Stimulated activated CD8-positive, alpha-beta memory T cell treated with anti-CD3 and anti-CD28 coated beads, Interleukin-12 subunit alpha, Interleukin-12 subunit beta, amount 100 ng/mL, for 24 hours (primary cell): ENCODE measurements around the gene GAP43.

Experiments
- DNase-seq: peaks from one replicate; pipeline ENCODE4 v3.0.0-alpha.2; 2020; ENCODE audit errors: extremely low read depth

Gene GAP43

DNA sequence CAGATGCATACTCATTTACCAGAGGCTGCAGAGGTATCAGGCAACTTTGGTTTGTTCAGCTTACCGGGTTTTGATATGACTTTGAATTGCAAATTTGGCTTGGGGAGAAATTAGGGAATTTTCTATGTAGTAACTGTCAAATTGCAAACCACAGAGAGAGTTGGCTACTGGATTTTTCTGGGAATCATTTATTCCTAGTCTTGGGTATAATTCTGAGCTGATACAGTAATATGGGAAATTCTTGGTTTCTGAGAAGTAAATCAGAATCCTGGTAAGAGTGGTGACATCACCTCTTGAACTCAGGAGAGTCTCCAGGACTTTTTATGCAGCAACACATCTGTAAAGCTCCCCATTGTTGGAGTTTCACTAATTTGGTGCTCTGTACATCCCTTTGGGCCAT lies 39.0 kb downstream of the GAP43 start:
- no peak for DNase-seq

DNA sequence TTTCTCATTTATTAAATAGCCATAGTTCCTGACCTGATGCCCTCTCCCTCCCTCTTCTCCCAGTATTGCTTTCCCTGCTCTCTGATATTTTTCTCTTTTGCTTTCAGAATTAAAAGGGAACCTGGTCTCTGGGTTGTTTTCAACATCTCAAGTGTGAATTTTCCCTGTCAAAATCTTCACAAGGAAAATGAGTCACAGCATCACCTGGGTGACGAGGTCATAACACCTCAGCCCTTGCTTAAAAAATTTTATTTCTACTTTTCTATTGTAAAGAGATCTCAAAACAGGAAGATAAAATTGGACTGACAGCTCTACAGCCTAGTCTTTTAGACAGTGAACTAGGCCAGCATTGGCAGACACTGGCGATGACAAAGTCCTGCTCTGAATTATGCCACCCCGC lies 40.1 kb downstream of the GAP43 start:
- DNase-seq, result no peak

DNA sequence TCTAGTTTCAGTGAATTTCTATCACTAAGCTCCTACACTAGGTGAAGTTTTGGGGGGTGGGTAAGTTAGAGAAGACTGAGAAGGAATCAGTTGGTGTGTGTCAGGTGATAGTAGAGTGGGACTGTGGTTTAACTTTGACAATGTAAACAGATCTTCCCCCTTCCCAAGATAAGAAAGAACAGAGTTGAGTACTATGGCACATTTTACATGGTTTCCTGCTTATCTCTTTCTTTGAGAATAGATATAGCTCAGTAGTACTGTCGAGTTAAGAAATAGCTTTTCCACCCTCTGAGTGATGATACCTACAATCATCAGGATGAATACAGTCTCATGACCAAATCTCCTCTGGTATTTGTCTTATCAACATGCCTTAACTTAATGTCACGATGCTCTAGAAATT lies 42.8 kb downstream of the GAP43 start:
- DNase-seq, result no peak

DNA sequence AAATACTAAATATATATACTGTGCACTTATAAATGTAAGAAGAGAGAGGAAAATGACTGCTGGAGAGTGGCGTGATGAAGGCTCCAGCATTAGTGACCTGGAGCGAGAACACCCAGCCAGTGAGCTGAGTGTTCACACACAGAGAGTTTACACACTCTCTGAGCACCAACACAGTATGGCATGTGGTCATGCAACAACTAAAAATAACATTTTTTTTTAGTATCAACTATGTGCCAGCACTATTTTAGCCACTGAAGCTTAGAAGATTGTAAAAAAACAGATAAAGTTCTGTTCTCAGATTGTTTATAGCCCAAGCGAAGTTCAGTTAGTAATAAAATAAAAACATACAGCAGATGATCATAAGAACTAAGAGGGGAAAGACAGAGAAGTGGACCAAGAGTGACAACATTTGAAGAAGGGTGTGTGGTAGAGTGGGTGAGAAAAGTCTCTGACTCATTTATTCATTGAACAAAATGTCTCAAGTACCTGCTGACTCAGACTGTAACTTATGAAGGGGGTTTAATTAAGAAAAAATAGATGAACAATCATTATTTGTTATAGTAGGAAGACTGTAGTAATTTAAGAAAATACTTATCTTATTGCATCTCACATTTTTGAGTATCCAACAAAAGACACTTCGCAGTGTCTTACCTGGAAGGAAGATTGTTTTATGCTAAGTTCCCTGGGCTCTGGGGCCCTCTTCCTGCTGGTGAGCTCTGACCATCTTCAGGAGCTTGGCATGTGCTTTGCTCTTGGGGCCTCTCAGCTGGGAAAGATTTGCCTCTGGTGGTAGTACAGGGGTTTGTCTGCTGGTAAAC lies 43.8 kb downstream of the GAP43 start:
- no peak for DNase-seq

DNA sequence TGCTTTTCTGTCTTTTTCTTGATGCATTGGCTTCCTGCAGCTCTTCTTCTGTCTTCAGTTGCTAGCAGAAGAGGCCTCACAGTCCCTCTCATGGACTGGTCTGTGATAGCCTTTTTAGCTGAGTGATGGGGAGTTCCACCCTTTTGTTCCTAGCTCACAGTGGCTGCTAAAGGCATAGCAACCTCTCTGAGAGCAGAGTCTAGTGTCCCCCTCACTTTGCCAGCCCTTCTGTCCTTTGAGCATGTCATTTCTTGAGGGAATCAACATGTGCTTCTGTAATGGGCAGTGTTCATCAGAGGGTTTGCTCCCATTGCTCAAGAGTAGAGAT lies 44.4 kb downstream of the GAP43 start:
- DNase-seq, result no peak

DNA sequence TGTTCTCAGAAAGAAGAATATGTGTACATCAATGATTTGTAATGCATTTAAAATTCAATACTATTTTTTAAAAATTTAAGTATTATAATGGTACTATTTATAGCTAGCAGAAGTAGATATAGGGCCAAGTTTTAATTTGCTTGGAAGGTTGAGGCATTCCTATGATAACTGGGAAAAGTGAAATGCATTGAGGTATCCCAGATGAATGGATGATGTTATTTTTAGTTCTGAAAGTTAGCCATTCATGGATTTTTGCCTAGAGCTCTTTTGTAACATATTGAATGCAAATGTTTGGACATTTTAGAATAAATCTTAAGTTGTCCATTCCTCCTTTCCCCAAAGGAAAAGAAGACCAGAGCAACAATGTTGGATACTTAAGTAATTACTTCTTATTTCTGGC lies 47.6 kb downstream of the GAP43 start:
- DNase-seq, result no peak

DNA sequence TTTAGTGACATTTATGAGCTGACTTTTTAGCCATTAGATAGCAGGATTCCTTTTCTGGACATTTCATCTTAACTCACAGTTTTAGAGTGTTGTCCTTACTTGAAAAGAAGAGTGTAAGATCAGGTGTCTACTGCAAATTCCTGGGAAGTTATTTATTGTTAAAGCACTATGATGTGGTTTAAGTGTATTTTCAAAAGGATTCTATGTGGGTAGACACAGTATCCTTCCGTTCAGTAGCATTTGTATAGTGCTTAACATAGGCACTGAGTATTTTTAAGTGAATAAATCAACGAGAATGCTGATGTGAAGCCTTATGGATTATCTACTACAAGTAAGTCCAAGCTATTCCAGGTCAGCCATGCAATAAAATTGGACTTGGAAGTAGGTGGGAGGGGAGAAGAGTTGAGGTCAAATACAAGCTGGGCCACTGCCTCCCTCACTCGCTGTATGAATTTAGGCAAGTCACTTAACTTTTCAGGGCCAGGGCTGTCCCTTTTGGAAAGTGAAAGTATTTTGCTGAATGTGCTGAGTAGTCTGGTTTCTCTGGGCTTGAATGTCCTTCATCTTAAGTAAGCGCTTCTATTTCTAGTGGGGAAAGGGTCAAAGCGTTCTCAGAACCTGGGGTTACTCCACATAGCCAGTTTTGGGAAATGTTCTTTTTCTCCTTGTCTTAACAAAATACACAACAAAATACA lies 48.6 kb downstream of the GAP43 start:
- DNase-seq, result no peak

DNA sequence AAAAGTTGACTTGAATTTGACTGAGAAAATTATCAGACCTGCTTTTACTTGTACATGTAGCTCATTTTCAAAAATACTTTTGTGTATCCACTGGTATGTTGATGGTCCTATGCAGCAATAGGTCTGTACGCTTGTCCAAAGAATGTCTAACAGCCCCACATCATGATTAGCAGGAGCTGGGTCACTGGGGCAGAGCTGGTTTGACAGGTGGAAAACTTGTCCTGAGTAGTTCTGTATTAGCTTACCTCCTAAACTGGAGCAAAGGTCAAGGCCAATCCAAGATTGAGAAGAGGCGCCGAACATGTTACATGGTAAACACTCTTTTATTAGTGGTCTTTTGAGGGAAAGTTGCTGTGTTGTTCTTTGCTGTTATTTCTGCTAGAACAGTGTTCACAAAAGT lies 50.6 kb downstream of the GAP43 start:
- DNase-seq, result no peak

DNA sequence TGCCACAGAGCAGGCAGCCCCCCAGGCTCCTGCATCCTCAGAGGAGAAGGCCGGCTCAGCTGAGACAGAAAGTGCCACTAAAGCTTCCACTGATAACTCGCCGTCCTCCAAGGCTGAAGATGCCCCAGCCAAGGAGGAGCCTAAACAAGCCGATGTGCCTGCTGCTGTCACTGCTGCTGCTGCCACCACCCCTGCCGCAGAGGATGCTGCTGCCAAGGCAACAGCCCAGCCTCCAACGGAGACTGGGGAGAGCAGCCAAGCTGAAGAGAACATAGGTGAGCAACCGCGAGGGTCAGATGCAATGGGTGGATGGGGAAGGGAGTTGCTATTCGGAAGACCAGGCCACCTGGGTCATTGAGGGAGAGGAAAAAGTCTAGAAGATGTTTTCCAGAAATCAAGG lies 53.0 kb downstream of the GAP43 start:
- DNase-seq, result no peak

DNA sequence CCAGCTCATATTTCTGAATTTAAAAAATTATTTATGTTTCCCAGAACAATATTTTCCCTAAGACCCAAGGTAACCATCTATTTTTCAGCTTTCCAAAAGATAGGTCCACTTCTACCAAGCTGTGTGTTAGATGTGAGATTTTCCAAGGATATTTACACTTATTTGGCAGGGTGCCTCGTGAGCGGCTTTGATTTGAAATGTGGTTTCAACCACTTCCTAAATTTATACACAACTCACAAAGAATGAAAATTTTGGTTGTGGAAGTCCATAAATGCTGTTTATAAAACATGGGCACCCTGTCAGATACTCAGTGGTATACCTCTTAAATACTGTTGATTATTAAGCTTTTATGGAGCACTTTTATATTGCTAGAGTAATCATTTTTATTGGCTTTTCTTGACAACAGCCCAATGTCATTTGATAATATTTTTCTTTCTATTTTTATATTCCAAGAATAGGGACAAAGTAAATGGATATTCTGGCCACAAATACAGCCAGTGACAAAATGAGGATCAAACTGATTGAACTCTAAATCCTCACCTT lies 57.6 kb downstream of the GAP43 start:
- DNase-seq, result no peak

DNA sequence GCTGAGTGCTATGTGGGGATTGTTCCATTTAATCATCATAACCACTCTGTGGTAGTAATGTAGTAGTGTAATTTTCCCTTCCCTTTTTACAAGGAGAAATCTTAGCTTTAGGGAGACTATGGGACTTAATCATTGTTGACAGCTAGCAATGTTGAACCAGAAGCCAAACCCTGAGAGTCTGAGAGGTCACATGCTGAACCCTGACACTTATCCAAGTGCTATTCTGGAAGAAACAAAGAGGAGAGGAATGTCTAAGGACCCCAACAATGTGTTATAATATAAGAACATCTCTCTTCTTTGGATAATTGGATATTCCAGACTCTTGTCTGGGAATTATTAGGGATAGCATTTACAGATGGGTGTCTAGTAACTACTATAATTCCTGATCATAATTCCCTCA lies 58.4 kb downstream of the GAP43 start:
- no peak for DNase-seq

DNA sequence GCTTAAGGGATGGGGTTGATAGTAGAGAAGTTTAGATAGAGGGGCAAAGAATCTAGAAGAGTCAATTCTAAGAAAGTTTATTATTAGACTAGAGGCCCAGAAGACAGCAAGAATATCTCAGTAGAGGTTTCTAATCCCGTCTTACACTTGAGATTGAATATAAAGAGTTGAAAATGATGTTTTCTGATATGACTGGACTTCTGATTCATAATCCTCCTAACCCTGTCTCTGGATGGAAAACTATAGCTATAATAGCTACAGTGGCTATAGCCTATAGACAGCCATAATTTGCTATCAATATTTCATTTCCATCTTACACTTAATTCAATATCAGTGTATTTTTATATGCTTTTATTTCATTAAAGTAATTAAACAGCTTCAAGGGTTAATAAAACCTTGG lies 60.0 kb downstream of the GAP43 start:
- DNase-seq, result no peak

DNA sequence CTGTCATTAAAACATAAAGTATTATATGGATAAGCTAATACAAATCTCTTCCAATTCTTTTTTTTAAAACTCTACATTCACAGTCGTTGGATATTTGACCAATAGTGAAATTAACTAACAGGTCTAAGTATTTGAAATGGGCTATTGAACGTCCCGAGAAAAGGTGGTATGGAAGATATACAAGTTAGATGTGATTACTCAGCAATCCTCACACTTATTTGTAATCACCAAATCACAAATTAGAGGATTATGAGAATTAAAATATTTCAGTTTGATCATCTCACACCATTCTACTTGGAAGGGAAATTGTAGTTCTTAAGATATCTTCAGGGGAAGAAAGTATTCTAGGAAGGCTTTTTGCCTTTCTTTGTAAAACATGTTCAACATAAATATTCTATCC lies 60.5 kb downstream of the GAP43 start:
- no peak for DNase-seq

DNA sequence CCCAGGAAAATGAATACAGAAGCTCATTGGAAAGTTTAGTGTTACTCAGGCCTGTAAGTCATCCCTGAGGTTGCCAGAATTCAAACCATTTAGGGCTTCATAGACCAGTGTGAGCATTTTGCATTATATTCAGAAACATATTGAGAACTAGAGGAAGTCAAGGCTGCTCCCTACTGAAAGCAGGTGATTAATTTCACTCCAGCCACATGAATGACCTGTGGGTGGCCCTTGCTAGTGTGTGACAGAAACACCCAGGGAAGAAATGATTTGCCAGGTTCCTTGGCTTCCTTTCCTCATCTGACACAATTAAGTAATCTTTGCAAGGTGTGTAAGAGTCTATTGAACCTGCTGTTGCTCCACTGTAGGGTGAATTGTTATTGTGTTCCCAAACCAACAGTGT lies 61.8 kb downstream of the GAP43 start:
- no peak for DNase-seq

DNA sequence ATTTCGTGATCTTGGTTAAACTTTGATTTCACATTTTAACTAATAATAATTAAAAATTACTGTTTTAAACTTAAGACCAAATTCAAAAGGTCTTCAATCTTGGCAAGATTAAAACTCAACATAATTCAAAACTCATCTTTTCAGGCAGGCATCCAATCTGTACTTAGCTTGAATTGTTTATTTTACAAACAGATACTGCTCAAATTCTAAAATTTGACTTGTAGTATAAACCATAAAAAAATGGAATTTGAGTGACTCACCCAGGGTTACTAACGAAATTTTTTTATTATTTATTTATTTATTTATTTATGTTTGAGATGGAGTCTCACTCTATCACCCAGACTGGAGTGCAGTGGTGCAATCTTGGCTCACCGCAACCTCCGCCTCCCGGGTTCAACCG lies 64.4 kb downstream of the GAP43 start:
- no peak for DNase-seq

DNA sequence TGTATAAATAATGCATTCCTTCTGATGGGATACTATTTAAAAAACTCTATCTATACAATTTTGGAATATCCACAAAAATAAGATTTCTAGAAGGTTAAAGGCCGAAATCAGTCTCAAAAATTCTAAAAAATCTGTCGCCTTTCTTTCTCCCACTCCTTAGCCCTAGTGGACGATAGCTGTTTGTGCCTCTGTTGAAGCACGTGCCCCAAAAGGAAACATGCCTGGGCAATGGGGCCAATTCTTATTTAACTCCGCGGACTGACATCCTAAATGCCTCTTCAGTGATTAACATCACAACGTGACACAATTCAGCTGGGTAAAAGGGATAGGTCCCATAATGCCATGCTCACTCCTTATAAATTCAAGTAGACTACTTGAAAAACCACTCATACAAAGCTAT lies 65.1 kb downstream of the GAP43 start:
- DNase-seq, result no peak

DNA sequence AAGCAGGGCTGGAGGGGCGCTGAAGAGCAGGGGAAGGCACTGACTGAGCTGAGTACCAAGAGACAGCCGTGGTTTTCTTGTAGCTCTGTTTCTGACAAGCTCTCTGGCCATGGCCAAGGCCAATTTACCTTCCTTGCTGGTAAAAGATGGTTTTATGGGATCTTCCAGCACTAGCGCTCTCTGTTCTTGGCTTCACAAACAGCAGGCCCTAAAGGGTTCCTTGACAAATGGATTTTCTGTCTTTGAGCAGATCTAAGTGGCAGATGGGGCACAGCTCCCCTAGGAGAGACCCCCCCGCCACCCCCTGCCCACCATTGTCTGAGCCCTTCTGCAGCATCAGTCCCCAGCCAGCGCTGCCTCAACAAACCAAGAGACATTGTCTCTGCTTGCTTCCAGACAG lies 66.6 kb downstream of the GAP43 start:
- DNase-seq, result no peak

DNA sequence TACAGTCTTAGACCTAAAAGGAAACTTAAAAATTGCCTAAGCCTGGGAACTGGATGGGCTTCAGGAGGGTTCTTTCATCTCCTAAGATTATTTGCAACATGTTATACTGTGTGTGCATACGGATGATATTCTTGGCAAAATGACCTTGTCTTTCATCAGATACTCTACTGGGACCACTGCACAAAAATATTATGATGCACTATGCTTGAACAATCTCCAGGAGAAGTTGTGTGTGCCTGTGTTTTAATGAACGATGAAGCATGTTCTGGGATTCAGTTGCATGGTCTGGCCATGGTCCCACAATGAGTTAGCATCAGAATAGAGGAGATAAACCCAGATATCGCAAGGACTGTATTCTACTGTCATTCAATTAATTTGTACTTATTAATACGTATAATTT lies 68.7 kb downstream of the GAP43 start:
- DNase-seq, result no peak

DNA sequence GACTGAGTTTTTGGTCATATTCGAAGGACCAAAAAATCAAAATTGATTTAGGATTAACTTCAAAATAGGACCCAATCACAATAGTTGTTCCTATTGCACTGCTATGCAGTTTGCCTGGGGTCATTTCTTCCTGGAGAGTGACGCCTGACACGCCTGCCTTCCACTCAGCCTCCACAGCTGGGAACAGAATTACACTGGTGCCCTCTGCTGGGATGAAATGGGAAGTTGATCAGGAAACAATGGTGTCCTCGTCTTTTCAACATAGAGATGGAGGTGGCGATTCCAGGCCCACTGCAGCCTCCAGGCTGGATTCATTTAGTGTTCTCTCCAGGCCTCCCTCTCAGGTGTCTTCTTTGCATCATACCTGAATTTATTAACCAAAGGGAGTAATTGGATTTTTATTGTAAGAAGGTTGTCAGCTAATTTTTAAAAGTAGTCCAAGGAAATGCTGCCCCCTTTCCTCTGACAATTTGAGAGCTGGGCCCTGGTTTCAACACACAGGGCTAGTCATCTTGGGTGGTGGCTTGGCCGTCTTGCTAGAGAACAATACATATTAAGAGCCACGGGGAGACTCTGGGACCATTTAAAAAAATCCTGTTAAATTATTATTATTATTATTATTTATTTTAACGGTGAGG lies 69.7 kb downstream of the GAP43 start:
- DNase-seq, result peak; percentile 20

DNA sequence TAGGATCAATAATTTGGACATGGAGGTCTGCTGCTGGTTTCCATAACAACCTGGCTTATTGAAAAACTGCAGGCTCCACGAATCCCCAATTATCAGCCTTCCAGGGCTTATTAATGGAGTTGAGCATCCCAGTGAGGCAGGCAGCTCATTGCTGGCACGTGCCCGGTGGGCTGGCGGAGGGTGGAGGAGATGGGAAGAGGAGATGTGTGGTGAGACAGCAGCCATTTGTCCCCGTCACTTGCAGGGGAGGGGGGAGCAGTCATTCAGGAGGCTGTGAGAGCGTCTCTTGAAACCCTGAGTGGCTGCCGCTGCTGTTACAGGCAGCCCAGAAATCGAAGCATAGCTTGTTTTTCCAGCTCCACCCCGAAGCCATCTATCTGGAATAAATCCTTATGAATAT lies 70.6 kb downstream of the GAP43 start:
- no peak for DNase-seq

DNA sequence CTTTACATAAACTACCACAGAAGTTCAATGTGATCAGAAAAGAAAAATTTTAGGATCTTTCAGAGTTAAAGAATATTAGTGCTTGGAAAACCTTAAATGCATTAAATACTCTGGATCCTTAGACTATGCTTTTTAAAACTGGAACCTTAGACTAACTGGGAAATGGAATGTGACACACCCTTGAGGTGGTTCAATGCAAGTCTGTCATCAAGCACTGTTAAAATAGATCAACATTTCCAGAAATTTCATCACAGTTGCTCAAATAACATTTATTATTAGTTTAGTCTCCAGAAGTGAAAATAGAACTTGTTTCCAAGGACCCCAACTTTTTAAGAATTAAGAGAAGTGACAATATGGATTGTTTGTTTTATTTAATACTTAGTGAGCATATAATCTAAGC lies 71.8 kb downstream of the GAP43 start:
- DNase-seq, result no peak

DNA sequence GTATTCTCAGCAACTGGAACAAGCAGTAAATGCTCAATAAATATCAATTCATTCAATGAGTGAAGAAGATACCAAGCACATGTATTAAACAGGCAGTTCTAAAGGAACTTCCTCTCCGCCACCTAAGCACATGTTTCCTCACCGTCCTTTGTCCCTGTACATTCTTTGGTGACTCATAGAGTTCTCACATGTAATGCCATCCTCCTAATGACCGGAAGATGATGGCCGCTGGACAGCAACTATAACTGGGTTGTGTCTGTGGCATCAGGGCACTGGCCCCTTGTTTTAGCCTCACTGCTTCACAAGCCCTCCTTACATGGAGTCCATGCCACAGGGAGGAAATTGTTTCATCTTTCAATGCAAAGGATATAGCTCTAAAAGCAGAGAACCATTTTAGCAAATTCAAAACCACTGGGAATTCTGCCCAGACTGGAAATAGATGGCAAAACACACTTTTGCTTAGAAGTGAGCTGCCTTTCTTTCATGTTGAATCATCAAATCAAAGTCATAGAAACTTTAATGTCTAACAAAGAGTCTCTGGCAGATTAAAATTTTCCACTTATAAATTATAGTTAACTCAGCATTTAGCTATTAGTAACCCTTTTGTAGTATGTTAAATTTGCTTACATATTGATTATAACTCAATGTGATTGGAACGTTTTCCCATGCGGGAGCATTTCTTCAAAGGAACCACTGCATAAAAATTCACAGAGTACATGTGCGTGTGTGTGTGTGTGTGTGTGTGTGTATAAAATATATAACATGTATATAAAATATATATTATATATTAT lies 74.1 kb downstream of the GAP43 start:
- DNase-seq, result no peak
